HCT116 (cell line): ENCODE results near the gene SCAI.

Experiments used
- CTCF ChIP-seq, 3 experiments: fragments of 200-600 bp in 1 of 3; sonication (generic) in 1 of 3; IDR thresholded peaks in 2 of 3; conservative IDR thresholded peaks in 1 of 3; 2 replicates each; pipeline ENCODE4 v1.5.1; 2012 to 2017; ENCODE audit warnings: low read depth in 2 of 3, low read length in 2 of 3, antibody characterized with exemption in 1 of 3, borderline replicate concordance in 1 of 3, control low read depth in 1 of 3, mild to moderate bottlenecking in 1 of 3, mixed read lengths in 1 of 3, mixed run types in 1 of 3, moderate library complexity in 1 of 3; ENCODE audit not compliant: insufficient read depth in 1 of 3
- EZH2 ChIP-seq: fragments of 200-600 bp; sonication (generic); IDR thresholded peaks from 2 replicates; pipeline ENCODE4 v1.6.1; 2017; ENCODE audit warnings: antibody characterized with exemption, mixed run types
- POLR2A ChIP-seq: IDR thresholded peaks from 2 replicates; pipeline ENCODE4 v1.7.0; 2011; ENCODE audit warnings: borderline replicate concordance; ENCODE audit not compliant: insufficient read depth, insufficient read length; ENCODE audit errors: extremely low read depth
- POLR2AphosphoS5 ChIP-seq: IDR thresholded peaks from 2 replicates; pipeline ENCODE4 v1.6.1; 2011; ENCODE audit warnings: mild to moderate bottlenecking, low read depth, low read length, moderate library complexity
- RAD21 ChIP-seq: IDR thresholded peaks from 2 replicates; pipeline ENCODE4 v1.6.1; 2012; ENCODE audit warnings: low read depth, mild to moderate bottlenecking
- REST ChIP-seq: IDR thresholded peaks from 2 replicates; pipeline ENCODE4 v1.6.1; 2012; ENCODE audit warnings: low read depth
- SIN3A ChIP-seq: IDR thresholded peaks from 2 replicates; pipeline ENCODE4 v1.6.1; 2012; ENCODE audit warnings: low read depth
- TCF7L2 ChIP-seq: IDR thresholded peaks from 2 replicates; pipeline ENCODE4 v1.7.0; 2011; ENCODE audit warnings: borderline replicate concordance, inconsistent platforms; ENCODE audit not compliant: insufficient read depth, insufficient read length; ENCODE audit errors: extremely low read depth
- ZFX ChIP-seq: fragments of 450-650 bp; IDR thresholded peaks from 2 replicates; pipeline ENCODE4 v1.6.1; 2017

GRCh38 chr9:125088752-125089151 lies 54.6 kb downstream of the SCAI start:
- TF ChIP-seq SIN3A, result no peak
- TF ChIP-seq CTCF (IDR thresholded peaks at IDR 0.05 in 2 of 3, conservative IDR thresholded peaks at IDR 0.05 in 1 of 3; ENCODE audit: borderline replicate concordance in 1 of 3, insufficient read depth in 1 of 3, low read depth in 2 of 3, low read length in 2 of 3), result no peak
- no peak for TF ChIP-seq TCF7L2
- no peak for TF ChIP-seq RAD21
- TF ChIP-seq EZH2, result no peak
- TF ChIP-seq POLR2A, result no peak
- no peak for TF ChIP-seq REST
- TF ChIP-seq ZFX, result no peak
- TF ChIP-seq POLR2AphosphoS5, result no peak
